Right lobe of liver (tissue), 4 donors: ENCODE data around the gene APBB2.

Source experiments
- CTCF ChIP-seq, 4 donors: fragments of 200-600 bp in 3 of 4; fragments of 450-650 bp in 1 of 4; IDR thresholded peaks; one replicate each; pipeline versions ENCODE4 v1.5.1 to v1.8.0; 2016 to 2022; ENCODE audit warnings: antibody characterized with exemption in 4 of 4, mild to moderate bottlenecking in 2 of 4
- POLR2A ChIP-seq: fragments of 450-650 bp; IDR thresholded peaks from one replicate; pipeline ENCODE4 v1.6.1; 2017; ENCODE audit warnings: antibody characterized with exemption, mild to moderate bottlenecking
- donor health status: DM: no; HTN: no; CAD: no.
- donor health status: DM: no; HTN: no; CAD: no.
- donor health status: DM: no; HTN: yes; CAD: no.

DNA sequence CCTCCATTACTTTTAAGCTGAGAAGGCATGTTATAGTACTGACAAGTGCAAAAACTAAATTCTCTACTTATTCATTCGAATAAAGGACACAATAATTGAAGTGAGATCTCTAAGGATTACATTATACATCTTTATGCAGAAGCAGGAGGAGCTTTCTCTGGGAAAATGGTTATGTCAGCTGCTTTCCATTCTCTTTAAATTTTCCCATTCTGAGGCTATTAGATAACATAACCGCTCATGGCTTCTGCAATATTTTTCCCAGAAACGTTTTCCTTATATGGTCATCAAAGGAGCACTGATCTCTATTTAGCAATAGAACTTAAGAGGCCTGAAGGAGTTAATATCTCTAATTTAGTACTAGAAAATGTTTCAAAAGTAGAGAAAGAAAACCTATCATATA is 243.0 kb downstream of the APBB2 start:
- TF ChIP-seq CTCF (IDR thresholded peaks at IDR 0.05), result no peak
- no peak for TF ChIP-seq POLR2A
